GM15510 (cell line): ENCODE results near the gene VSTM2B.

Experiments used
- POLR2A ChIP-seq: IDR thresholded peaks from 3 replicates; pipeline ENCODE4 v1.6.1; 2011; ENCODE audit warnings: borderline replicate concordance; ENCODE audit not compliant: insufficient read length; ENCODE audit errors: extremely low read depth

The VSTM2B gene

DNA sequence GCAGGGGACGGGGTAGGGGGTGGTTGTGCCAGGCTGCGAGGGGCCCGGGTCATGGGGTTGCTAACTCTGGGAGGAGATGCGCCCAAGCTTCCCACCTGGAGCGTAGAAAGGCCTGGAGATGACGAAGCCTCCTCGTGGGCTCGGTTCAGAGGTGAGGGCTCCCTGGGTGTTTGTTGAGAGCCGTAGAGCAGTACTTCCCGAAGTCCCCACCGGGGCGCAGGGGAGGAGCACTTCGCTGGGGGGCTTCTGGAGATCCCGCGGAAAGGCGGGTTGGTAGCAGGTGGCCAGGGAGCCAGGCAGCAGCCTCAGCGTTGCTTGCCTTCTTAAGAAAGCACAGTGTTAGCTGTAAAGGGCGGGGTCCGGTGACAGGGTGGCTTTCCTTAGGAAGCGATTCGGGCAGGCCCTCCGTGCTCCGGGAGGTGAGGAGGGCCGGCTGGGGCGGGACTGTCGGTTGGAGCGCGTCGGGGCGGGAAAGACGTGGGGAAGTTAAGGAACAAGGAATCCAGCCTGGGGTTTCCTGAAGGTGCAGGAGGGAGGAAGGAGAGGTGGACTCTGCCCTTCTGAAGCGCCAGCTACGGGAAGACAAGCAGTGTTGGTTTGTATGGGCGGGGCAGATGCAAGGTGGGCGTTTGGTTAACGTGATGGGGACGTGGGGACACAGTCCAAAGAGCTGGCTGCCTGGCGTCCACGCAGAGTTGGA is 3.3 kb downstream of the VSTM2B start:
- TF ChIP-seq POLR2A: no peak

GRCh38 chr19:29529646-29530539 is 4.1 kb downstream of the VSTM2B start:
- no peak for TF ChIP-seq POLR2A

DNA sequence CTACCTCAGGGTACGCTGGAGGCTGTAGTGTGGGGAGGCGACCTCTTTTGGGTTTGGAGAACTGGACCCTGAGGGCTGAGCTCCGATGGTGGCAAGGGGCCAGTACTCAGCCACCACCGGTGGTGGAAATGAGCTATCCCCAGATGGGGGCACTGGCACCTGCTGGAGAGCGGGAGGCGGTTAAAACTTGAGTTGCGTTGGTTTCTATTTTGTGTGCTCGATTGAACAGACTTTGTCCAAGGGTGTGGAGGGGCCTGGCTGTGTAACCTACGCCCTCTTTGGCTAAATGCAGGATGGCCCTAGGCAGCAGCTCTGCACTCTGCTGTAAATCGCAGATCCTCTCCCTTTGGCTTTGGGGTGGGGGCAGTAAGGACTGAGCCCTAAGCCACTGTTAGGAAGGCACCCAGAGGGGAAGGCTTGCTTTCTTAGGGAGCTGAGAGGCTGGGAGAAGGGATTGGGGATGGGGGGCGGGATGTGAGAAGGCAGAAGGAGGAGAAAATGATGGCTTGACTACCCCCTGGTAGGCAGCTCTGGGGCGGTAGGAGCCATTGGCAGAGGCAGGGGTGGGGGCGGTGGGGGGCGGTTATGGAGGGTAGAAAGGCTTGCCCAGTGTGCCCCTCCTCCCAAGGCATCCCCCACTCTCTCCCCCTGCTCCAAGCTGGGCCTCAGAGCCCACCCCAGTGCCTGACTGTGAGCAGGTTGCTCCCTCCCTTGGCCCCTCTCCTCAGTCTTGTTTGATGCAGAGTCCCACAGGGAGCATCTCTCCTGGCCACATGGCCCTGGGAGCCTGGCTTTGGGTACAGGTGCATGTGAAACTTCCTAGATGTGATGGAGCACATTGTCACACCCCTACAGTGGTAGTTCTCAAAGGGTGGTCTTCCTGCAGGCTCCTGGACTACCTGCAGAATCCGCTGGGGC is 5.0 kb downstream of the VSTM2B start:
- no peak for TF ChIP-seq POLR2A

GRCh38 chr19:29531458-29532025 is 5.7 kb downstream of the VSTM2B start:
- no peak for TF ChIP-seq POLR2A

GRCh38 chr19:29532097-29532496 is 6.3 kb downstream of the VSTM2B start:
- TF ChIP-seq POLR2A: no peak

- no peak for TF ChIP-seq POLR2A
These were observed 7.2 kb downstream of the VSTM2B start for GRCh38 chr19:29532956-29533355.

GRCh38 chr19:29533578-29534544 is 8.1 kb downstream of the VSTM2B start:
- TF ChIP-seq POLR2A: no peak

DNA sequence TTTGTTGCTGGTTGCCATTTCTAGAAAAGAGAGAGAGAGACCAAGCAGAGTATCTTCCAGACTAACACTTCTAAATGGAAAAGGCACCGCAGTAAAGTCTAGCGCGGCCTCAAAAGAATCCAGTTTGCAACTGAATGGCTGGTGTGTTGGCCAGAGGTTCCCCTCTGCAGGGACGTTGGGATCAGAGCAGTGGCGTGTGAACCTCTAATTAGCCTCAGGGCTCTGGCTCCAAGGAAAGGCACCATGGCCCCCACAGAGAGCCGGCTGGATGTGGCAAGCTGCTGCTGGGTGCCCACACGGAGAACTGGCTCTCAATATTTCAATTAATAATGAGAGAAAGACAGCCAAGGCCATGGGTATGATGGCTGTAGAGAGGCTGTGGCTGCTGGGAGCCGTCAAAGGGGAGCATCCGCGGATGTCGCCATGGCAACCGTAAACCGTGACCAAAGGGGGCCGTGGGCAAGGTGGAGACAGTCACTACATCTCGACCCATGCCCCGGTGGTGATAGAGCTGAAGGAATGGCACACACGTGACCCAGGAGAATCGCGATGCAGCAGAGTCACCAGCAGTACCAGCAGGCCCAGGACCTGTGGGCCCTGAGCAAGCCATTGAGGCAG is 9.5 kb downstream of the VSTM2B start:
- no peak for TF ChIP-seq POLR2A

GRCh38 chr19:29535984-29536508 is 10.3 kb downstream of the VSTM2B start:
- no peak for TF ChIP-seq POLR2A

- TF ChIP-seq POLR2A: no peak
These were observed 11.4 kb downstream of the VSTM2B start for GRCh38 chr19:29537181-29537580.

- no peak for TF ChIP-seq POLR2A
These were observed 11.8 kb downstream of the VSTM2B start for GRCh38 chr19:29537601-29538000.

- TF ChIP-seq POLR2A: no peak
These were observed 12.4 kb downstream of the VSTM2B start for GRCh38 chr19:29538146-29538545.

DNA sequence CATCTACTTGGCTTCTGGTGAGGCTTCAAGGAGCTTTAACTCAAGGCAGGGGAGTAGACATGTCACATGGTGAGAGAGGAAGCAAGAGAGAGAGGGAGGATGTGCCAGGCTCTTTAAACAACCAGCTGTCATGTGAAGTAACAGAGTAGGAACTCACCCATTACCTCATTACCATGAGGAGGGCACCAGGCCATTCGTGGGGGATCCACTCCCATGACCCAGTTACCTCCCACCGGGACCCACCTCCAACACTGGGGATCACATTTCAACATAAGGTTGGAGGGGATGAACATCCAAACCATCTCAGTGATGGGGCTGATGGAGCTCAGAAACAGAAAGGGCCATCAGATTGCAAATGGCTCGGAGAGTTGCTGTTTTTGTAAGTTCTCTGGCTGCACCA is 12.9 kb downstream of the VSTM2B start:
- no peak for TF ChIP-seq POLR2A
